ENCODE measurements around the gene PMEPA1.

GRCh38 chr20:57649617-57650015 is 60.2 kb downstream of the PMEPA1 start:
- TF ChIP-seq, protein P1, sequence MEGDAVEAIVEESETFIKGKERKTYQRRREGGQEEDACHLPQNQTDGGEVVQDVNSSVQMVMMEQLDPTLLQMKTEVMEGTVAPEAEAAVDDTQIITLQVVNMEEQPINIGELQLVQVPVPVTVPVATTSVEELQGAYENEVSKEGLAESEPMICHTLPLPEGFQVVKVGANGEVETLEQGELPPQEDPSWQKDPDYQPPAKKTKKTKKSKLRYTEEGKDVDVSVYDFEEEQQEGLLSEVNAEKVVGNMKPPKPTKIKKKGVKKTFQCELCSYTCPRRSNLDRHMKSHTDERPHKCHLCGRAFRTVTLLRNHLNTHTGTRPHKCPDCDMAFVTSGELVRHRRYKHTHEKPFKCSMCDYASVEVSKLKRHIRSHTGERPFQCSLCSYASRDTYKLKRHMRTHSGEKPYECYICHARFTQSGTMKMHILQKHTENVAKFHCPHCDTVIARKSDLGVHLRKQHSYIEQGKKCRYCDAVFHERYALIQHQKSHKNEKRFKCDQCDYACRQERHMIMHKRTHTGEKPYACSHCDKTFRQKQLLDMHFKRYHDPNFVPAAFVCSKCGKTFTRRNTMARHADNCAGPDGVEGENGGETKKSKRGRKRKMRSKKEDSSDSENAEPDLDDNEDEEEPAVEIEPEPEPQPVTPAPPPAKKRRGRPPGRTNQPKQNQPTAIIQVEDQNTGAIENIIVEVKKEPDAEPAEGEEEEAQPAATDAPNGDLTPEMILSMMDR (IDR thresholded peaks at IDR 0.05) = no peak
- no peak for TF ChIP-seq TCF7L2 (IDR thresholded peaks at IDR 0.05; ENCODE audit: low read depth, low read length)
